K562 (cell line): ENCODE data around the gene YIPF5.

ENCODE experiments used
- BACH1 ChIP-seq: fragments of 200-800 bp; sonication (Bioruptor generic); IDR thresholded peaks from 2 replicates; pipeline ENCODE4 v1.6.1; 2016; ENCODE audit warnings: missing genetic modification characterization, missing compliant biosample characterization
- CTCF ChIP-seq, 3 experiments: IDR thresholded peaks in 2 of 3; conservative IDR thresholded peaks in 1 of 3; 2 replicates each; pipeline ENCODE4 v1.5.1; 2011 to 2012; ENCODE audit warnings: low read length in 3 of 3, mild to moderate bottlenecking in 3 of 3, control low read depth in 2 of 3, improper control_type of control experiment in 1 of 3, inconsistent platforms in 1 of 3, low read depth in 1 of 3, mixed read lengths in 1 of 3, moderate library complexity in 1 of 3; ENCODE audit not compliant: insufficient read depth in 2 of 3
- HDAC1 ChIP-seq, 2 experiments: fragments of 450-650 bp; IDR thresholded peaks; 2 replicates each; pipeline ENCODE4 v1.6.1; 2016 to 2017; ENCODE audit warnings: inconsistent platforms in 1 of 2, mild to moderate bottlenecking in 1 of 2, moderate library complexity in 1 of 2
- RAD51 ChIP-seq: fragments of 450-650 bp; IDR thresholded peaks from 2 replicates; pipeline ENCODE4 v1.7.1; 2016; ENCODE audit warnings: low read depth, mild to moderate bottlenecking, borderline replicate concordance

- TF ChIP-seq RAD51, result no peak
- no peak for TF ChIP-seq HDAC1 (IDR thresholded peaks at IDR 0.05)
- TF ChIP-seq CTCF (IDR thresholded peaks at IDR 0.05 in 2 of 3, conservative IDR thresholded peaks at IDR 0.05 in 1 of 3; ENCODE audit: insufficient read depth in 2 of 3, low read depth in 1 of 3, low read length in 3 of 3), result no peak
- no peak for TF ChIP-seq BACH1 (tag)
These were observed 3.3 kb upstream of the YIPF5 start for GRCh38 chr5:144173766-144174165.
